ENCODE data around the gene WFS1. TPM values are rescaled to one million over a fixed set of nuclear protein-coding genes. Genes with fewer than 3 reads are reported as not detected.

Gene WFS1
- total RNA-seq, 1 experiment from 2014 or later = 21.5 TPM

GRCh38 chr4:6348408-6348807 is 78.8 kb downstream of the WFS1 start:
- Histone ChIP-seq H3K9me2 (ENCODE audit: insufficient read depth) (no peaks in the 10 kb centered on the region), H4K20me1 (ENCODE audit: insufficient read depth) (no peaks in the 10 kb centered on the region), H3K4me1 (ENCODE audit: control insufficient read depth in 1 of 2, insufficient read depth in 2 of 2, low read length in 2 of 2) (peaks cover 14 to 21% of the 10 kb centered on the region in 2 experiments), H2AFZ (ENCODE audit: low read depth, low read length, poor library complexity, severe bottlenecking) (no peak overlapping the region), H3K27ac (ENCODE audit: low read depth, low read length) (no peak overlapping the region), H3K4me3 (replicated peaks in 1 of 2; ENCODE audit: low read depth in 1 of 2, low read length in 2 of 2) (no peak overlapping the region), H3K9me3 (ENCODE audit: control insufficient read depth in 1 of 2, insufficient read depth in 1 of 2, low read depth in 1 of 2, low read length in 2 of 2) (no peaks in the 10 kb centered on the region), H3K4me2 (ENCODE audit: low read length) (no peak overlapping the region), H3K9ac (ENCODE audit: low read length) (no peak overlapping the region), H3K79me2 (ENCODE audit: insufficient read depth, low read length) (no peaks in the 10 kb centered on the region), H3K27me3 (ENCODE audit: insufficient read depth, low read length) (no peaks in the 10 kb centered on the region), H3K36me3 (ENCODE audit: control insufficient read depth in 1 of 2, insufficient read depth in 2 of 2, low read length in 2 of 2) (no peaks in the 10 kb centered on the region)
- ChIA-PET RAD21 (ENCODE audit: low non-redundant PET in 1 of 2, low total read pairs in 2 of 2, uncharacterized antibody in 2 of 2, unreplicated experiment in 2 of 2) (no interaction called here), POLR2A (no interaction called here), CTCF (no interaction called here)
- ATAC-seq (no peak), DNase-seq (ENCODE audit: low read depth, low spot score) (no peak)
- no peak for TF ChIP-seq REST (IDR thresholded peaks at IDR 0.05; ENCODE audit: low read depth)
- TF ChIP-seq POLR2AphosphoS5 (IDR thresholded peaks at IDR 0.05; ENCODE audit: low read depth, low read length) = no peak
- TF ChIP-seq ZBTB33 (IDR thresholded peaks at IDR 0.05; ENCODE audit: extremely low read depth, insufficient replicate concordance, low read length) = no peak
- TF ChIP-seq SRF (IDR thresholded peaks at IDR 0.05; ENCODE audit: low read depth) = no peak
- TF ChIP-seq JUND (IDR thresholded peaks at IDR 0.05) = no peak
- no peak for TF ChIP-seq MAX (IDR thresholded peaks at IDR 0.05)
- no peak for TF ChIP-seq EGR1 (IDR thresholded peaks at IDR 0.05; ENCODE audit: low read depth)
- TF ChIP-seq TCF7L2 (IDR thresholded peaks at IDR 0.05; ENCODE audit: borderline replicate concordance, extremely low read depth, insufficient read depth, insufficient read length) = no peak
- TF ChIP-seq ZFX (IDR thresholded peaks at IDR 0.05) = no peak
- TF ChIP-seq EZH2phosphoT487 (IDR thresholded peaks at IDR 0.05; ENCODE audit: borderline replicate concordance) = no peak
- intact Hi-C loops (cut with micrococcal nuclease) = no loop called here
- no TSS peak for BruUV-seq (replicated peaks)

Measured in HCT116 (cell line).